ENCODE measurements around the gene COX5A. TPM values are rescaled to one million over a fixed set of nuclear protein-coding genes. Genes with fewer than 3 reads are reported as not detected.
A peak's percentile ranks its signal among the peaks of the same experiment; 100 is the strongest.

The COX5A gene
- total and polyA plus RNA-seq, 2 of the 13 experiments (the other 11 are each of a cell fraction or from before 2014, with no cell fraction given): 158 to 218 TPM

GRCh38 chr15:74906450-74907162 is 31.3 kb downstream of the COX5A start, which contains the start of gene FAM219B (continued):
- TF ChIP-seq ZNF546 (CRISPR knock-in tag; conservative IDR thresholded peaks at IDR 0.05) (peak; percentile 77; the same call in 1 of the 2 replicates), ZBTB26 (CRISPR knock-in tag; IDR thresholded peaks at IDR 0.05; ENCODE audit: borderline replicate concordance) (no peak; the same call in none of the 2 replicates), MTERF4 (CRISPR knock-in tag; IDR thresholded peaks at IDR 0.05) (0 out of 2 replicates have a peak, but pooled peaks have one; percentile 39), SIN3B (IDR thresholded peaks at IDR 0.05; ENCODE audit: low read length) (no peak), MEIS2 (CRISPR knock-in tag; IDR thresholded peaks at IDR 0.05) (peak; percentile 23; the same call in 1 of the 2 replicates), ZBTB14 (CRISPR knock-in tag; IDR thresholded peaks at IDR 0.05) (peak; percentile 63), SALL2 (CRISPR knock-in tag; IDR thresholded peaks at IDR 0.05) (no peak), KDM5A (IDR thresholded peaks at IDR 0.05; ENCODE audit: borderline replicate concordance, low read length) (peak; percentile 68; the same call in 1 of the 2 replicates), ZNF569 (CRISPR knock-in tag; IDR thresholded peaks at IDR 0.05; ENCODE audit: borderline replicate concordance) (0 out of 2 replicates have a peak, but pooled peaks have one; percentile 70), AKNA (CRISPR knock-in tag; IDR thresholded peaks at IDR 0.05; ENCODE audit: borderline replicate concordance) (no peak), PRDM10 (CRISPR knock-in tag; IDR thresholded peaks at IDR 0.05; ENCODE audit: low read depth) (peak; percentile 16; the same call in 1 of the 2 replicates), ZNF331 (CRISPR knock-in tag; IDR thresholded peaks at IDR 0.05) (peak; percentile 36; the same call in 1 of the 2 replicates), ZNF234 (CRISPR knock-in tag; conservative IDR thresholded peaks at IDR 0.05) (no peak), POLR2A (IDR thresholded peaks at IDR 0.05; ENCODE audit: insufficient read depth in 1 of 2, low read depth in 2 of 2, low read length in 2 of 2) (peak; percentile 43 to 85; a peak in 3 of 4 replicates), MEIS1 (CRISPR knock-in tag; IDR thresholded peaks at IDR 0.05; ENCODE audit: borderline replicate concordance) (peak; percentile 22; the same call in 1 of the 2 replicates), PHF20 (CRISPR knock-in tag; IDR thresholded peaks at IDR 0.05) (peak; percentile 55; the same call in 1 of the 2 replicates)

Measured in HepG2 (cell line).